Activated CD4-positive, alpha-beta T cell treated with anti-CD3 and anti-CD28 coated beads, Interleukin-2, Interleukin-6, amounts not matched to agents 100 ng/mL and 50 ng/mL, durations not matched to agents 16 hours and 8 hours (primary cell): ENCODE results near the gene GGA1.

Experiments used
- DNase-seq: peaks from one replicate; pipeline ENCODE4 v3.0.0-alpha.2; 2020

The GGA1 gene

DNA sequence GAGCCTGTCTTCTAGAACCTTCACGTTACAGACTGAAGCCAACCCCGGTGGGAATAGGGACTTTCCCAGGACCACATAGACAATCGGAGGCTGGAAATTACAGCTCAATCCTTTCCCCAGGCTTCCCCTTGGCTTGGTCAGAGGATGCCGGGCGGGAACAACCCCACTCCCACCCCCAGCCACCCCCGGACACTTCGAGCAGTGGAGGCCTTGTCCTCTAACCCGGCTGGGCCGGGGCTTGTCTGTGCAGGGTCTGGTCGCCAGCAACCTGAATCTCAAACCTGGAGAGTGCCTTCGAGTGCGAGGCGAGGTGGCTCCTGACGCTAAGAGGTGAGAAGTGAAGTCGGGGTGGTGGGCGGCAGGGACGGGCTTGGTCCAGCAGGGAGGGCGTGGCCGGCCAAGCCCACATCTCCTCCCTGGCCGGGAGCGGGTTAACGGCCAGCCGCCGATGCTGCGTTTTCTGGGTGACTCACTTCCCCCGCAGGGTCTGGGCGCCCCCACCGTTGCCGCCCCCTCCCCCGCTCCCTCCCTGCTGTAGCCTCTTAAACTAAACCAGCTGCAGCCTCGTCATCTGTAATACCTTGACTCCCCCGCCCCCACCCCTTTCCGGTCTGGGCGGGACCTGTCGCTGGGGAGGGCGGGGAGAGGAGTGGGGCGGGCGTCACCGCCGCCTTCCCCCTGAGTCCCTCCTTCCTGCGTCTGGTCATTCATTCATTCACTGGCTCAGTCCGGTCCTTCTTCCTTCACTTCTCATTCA is 68.3 kb downstream of the GGA1 start:
- peak; percentile 97 for DNase-seq

DNA sequence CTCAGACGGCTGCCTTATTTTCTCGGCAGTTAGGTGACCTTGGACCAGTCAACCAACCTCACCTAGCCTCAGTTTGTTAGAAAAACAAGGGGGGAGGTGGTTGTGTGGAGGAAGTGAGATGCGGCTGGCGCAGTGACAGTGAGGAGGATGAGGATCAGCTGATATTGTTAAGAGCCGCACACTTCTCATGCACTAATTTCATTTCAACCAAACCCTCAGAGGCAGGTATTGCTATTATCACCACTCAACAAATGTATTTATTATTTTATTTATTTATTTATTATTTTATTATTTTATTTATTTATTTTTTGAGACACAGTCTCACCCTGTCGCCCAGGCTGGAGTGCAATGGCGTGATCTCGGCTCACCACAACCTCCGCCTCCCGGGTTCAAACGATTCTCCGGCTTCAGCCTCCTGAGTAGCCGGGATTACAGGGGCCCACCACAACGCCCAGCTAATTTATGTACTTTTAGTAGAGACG is 68.9 kb downstream of the GGA1 start:
- DNase-seq = no peak

DNA sequence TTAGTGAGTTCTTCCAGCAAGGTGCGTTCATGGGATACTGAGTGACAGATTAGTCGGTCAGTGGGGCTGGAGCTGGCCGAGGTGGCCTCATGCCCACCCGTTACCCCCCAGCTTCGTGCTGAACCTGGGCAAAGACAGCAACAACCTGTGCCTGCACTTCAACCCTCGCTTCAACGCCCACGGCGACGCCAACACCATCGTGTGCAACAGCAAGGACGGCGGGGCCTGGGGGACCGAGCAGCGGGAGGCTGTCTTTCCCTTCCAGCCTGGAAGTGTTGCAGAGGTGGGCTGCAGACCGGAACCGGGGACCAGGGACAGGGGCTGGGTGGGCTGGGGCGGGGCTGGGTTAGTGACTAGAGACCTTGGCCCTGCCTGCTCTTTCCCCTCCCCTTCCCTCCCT is 69.7 kb downstream of the GGA1 start:
- DNase-seq = no peak

DNA sequence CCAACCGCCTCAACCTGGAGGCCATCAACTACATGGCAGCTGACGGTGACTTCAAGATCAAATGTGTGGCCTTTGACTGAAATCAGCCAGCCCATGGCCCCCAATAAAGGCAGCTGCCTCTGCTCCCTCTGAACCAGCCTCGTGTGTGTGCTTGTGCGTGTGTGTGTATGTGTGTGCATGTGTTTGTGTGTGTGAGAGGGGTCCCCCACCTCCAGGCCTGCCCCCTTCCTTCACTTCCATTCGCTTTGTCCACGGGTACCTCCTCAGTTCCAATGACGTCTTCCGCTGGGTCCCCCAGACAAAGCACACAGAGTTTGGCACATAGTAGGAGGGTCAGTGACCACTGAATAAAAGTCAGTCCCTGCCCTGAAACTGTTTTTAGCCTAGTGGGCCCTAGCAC is 71.0 kb downstream of the GGA1 start:
- no peak for DNase-seq

DNA sequence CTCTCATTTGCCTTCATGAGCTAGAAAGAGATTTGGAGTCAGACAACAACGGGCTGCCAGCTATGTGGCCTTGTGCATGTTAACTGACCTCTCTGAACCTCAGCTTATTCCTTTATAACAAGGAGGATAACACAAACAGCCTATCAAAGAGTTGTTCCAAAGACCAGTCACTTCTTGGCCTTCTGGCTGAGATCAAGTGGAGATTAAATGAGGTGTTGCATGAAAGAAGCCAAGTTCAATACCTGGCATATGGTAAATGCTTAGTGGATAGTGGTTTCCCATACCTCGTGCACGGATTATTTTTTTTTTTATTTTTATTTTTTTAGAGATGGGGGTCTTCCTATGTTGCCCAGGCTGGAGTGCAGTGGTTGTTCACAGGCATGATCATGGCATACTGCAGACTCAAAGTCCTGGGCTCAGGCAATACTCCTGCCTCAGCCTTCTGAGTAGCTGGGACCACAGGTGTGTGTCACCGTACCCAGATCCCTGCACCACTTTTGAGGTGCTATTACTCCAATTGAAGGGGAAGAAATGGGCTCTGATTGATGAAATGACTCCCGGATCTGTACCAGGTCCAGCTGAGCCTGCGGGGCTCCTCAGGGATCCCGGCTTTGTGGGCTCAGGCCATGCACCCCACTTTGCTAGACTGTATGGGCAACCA is 71.7 kb downstream of the GGA1 start:
- no peak for DNase-seq

DNA sequence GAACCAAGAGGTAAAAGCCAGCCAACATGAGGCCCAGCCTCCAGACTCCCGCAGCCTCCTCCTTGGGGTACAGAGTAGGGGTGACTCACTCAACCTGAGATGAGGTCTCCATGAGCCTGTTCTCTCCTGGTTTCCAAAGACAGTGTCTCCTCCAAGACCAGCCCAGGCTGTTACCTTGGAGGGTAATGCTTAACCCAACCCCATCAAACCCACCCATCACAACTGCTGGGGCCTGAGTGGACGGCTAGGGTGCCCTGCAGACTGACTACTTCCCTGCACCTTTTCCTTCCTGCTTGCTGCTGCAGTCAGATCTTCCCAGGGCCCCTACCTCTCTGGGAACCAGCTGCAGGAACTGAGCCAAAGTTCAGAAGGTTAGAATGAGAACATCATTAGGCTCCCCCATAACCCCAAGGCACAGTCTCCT is 72.4 kb downstream of the GGA1 start:
- DNase-seq = no peak

DNA sequence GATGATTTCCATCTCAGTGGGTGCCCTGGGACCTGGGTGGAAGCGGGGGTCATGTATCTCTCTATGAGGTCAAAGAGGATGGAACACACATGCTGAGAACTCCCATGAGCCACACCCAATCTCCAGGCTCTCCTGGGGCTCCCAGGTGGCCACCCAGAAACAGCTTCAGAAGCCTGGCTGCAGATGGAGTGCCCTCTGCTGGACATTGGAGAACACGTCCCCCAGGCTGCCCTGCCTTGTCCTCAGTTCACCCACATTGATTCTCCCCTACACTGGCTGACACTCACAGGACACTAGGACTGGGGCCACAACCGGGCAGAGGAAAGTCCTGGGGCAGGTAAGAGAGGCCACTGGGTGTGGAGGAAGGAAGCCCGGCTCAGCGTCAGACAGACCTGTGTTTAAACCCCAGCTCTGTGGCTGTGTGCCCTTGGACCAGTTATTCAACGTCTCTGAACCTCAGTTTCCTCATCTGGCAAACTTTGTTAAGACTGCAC is 73.0 kb downstream of the GGA1 start:
- DNase-seq = peak; percentile 86
